Esophagus squamous epithelium (tissue), 4 donors: ENCODE measurements around the gene STX18.

Experiments
- POLR2A ChIP-seq, 4 donors: fragments of 450-650 bp; IDR thresholded peaks; one replicate each; pipeline ENCODE4 v1.6.1; 2017; ENCODE audit warnings: antibody characterized with exemption in 4 of 4, mild to moderate bottlenecking in 4 of 4, moderate library complexity in 3 of 4
- TF ChIP-seq, protein P1 (sequence below), 6 experiments: fragments of 450-650 bp in 4 of 6; fragments of 200-600 bp in 2 of 6; sonication (generic) in 2 of 6; IDR thresholded peaks; one replicate each; pipeline ENCODE4 v1.5.1; 2016 to 2019; ENCODE audit warnings: antibody characterized with exemption in 6 of 6, mild to moderate bottlenecking in 4 of 6, moderate library complexity in 4 of 6

DNA sequence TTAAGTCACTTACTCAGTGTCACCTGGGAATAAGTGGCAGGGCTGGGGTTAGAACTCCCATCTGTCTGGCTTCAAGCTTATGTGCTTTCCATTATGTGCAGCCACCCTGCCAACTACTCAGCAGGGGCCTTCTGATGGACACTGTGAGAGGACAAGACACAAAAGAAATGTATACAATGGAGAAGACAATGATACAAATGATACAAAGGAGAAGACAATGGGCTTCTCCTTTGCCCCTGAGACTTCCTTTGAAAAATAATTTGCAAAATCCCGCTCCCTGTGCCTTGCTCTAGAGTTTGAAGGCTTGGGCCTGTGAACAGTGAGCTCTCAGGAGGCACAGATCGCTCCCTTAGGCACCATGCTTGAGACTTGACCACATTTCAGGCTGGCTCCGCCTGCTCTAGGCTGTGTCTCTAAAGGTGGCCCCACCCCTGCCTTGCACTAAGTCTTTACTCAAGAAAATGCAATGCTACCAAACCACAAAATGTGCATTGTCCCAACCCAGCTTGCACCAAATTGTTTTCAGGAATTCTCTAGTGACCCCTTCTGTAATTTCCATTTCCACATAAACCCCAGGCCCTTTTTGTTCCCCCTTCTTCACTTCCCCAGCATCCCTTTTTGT lies 27.1 kb upstream of the STX18 start:
- TF ChIP-seq, protein P1, sequence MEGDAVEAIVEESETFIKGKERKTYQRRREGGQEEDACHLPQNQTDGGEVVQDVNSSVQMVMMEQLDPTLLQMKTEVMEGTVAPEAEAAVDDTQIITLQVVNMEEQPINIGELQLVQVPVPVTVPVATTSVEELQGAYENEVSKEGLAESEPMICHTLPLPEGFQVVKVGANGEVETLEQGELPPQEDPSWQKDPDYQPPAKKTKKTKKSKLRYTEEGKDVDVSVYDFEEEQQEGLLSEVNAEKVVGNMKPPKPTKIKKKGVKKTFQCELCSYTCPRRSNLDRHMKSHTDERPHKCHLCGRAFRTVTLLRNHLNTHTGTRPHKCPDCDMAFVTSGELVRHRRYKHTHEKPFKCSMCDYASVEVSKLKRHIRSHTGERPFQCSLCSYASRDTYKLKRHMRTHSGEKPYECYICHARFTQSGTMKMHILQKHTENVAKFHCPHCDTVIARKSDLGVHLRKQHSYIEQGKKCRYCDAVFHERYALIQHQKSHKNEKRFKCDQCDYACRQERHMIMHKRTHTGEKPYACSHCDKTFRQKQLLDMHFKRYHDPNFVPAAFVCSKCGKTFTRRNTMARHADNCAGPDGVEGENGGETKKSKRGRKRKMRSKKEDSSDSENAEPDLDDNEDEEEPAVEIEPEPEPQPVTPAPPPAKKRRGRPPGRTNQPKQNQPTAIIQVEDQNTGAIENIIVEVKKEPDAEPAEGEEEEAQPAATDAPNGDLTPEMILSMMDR (IDR thresholded peaks at IDR 0.05) = no peak
- TF ChIP-seq POLR2A (IDR thresholded peaks at IDR 0.05) = no peak
